CD4-positive, alpha-beta T cell treated with Interleukin-21 for 1 hour (primary cell): ENCODE measurements around the gene CCNQ.

Experiments
- DNase-seq: peaks from one replicate; pipeline ENCODE4 v3.0.0-alpha.2; 2020

Gene CCNQ

GRCh38 chrX:153598541-153599191 lies at the start of gene CCNQ:
Gene CCNQ, minus strand, starts transcription at chrX:153599139. Its CDS starts 66 bp downstream, at chrX:153599073.
- DNase-seq = peak; percentile 21

GRCh38 chrX:153647461-153648357 lies 48.8 kb upstream of the CCNQ start:
- DNase-seq = no peak

GRCh38 chrX:153646620-153647373 lies 47.9 kb upstream of the CCNQ start, which contains the start of gene DUSP9:
Gene DUSP9, plus strand, starts transcription at chrX:153647203. Its CDS starts 751 bp downstream, at chrX:153647954.
- DNase-seq = no peak

GRCh38 chrX:153645921-153646488 lies 47.1 kb upstream of the CCNQ start:
- no peak for DNase-seq

- no peak for DNase-seq
Observed at GRCh38 chrX:153645151-153645550, 46.2 kb upstream of the CCNQ start.

- DNase-seq = no peak
Observed at GRCh38 chrX:153644356-153645125, 45.6 kb upstream of the CCNQ start.

- DNase-seq = no peak
Observed at GRCh38 chrX:153643431-153644351, 44.8 kb upstream of the CCNQ start.

- DNase-seq = no peak
Observed at GRCh38 chrX:153642655-153643430, 43.9 kb upstream of the CCNQ start.

GRCh38 chrX:153642051-153642654 lies 43.2 kb upstream of the CCNQ start:
- no peak for DNase-seq

- DNase-seq = no peak
Observed at GRCh38 chrX:153641627-153642026, 42.7 kb upstream of the CCNQ start.

GRCh38 chrX:153640736-153641575 lies 42.0 kb upstream of the CCNQ start:
- DNase-seq = no peak

- DNase-seq = no peak
Observed at GRCh38 chrX:153640045-153640686, 41.2 kb upstream of the CCNQ start.

- no peak for DNase-seq
Observed at GRCh38 chrX:153639177-153640044, 40.5 kb upstream of the CCNQ start.

GRCh38 chrX:153638436-153639176 lies 39.7 kb upstream of the CCNQ start:
- no peak for DNase-seq

- DNase-seq = no peak
Observed at GRCh38 chrX:153638041-153638371, 39.1 kb upstream of the CCNQ start.
